HG03097 (cell line): Measurements from ENCODE around the gene KDM4C.

Experiments
- ATAC-seq: cut with Tn5 transposase; IDR thresholded peaks from one replicate; pipeline ENCODE4 v1.9.1; 2021; ENCODE audit not compliant: unreplicated experiment, low FRiP score

The KDM4C gene

GRCh38 chr9:7149258-7149657, 391.5 kb downstream of the KDM4C start:
- ATAC-seq, result no peak

DNA sequence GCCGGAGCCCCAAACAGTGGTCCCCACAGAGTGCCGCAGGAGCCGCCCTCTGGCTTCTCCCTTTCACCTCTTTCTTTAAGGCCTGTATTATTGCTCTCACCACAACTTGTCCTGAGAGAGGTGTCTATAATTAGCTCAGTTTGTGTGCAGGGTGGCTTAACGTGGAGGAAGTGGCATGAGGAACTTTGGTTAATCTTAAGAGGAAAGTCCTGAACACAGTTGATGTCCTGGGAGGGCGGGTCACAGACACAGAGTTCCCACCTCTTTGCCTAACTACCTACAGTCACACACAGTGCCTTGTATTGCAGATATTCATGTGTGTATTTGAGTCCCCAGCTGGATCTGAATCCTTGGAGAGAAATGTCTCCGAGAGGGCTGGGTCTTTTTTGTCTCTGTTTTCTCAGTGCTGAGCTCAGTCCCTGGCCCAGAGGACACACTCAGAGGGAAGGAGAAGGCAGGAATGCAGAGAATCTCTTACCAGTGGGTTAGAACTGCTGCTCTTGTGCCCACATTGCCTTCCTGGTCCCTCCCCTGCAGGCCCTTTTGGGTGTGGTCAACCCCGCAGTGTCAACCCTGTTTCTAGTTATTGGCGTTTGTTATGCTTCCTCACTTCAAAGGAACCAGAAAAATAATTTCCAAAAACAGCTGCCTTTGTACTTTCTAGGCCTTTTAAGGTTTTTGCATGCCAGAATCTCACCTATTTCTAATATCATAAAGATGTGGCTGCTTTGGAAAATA, 392.5 kb downstream of the KDM4C start:
- ATAC-seq, result peak; percentile 76

- ATAC-seq, result no peak
Observed at GRCh38 chr9:7153134-7153533, 395.4 kb downstream of the KDM4C start.

GRCh38 chr9:7153566-7153965, 395.8 kb downstream of the KDM4C start:
- ATAC-seq, result no peak

GRCh38 chr9:7154003-7154619, 396.3 kb downstream of the KDM4C start:
- ATAC-seq, result no peak

GRCh38 chr9:7154650-7155049, 396.9 kb downstream of the KDM4C start:
- ATAC-seq, result no peak

DNA sequence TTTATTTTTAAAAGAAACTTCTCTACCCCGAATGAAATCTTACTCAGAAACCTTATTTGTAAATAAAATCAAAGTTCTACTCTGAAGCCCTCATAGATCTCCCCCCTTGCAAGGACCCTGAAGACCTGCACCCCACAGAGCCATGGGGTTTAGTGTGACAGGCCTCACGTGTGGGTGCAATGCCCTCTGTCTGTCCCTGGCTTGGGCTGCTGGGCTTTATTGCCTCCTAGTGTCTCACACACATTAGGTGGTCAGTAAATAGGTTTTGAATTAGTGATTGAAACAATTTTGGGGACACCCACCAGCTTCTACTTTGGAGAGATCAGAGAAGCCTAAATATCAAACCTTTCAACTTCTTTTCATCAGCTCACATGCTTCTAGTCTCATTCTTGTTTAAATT, 403.7 kb downstream of the KDM4C start:
- no peak for ATAC-seq

GRCh38 chr9:7163932-7164331, 406.2 kb downstream of the KDM4C start:
- no peak for ATAC-seq

GRCh38 chr9:7164440-7165330, 406.9 kb downstream of the KDM4C start:
- no peak for ATAC-seq

DNA sequence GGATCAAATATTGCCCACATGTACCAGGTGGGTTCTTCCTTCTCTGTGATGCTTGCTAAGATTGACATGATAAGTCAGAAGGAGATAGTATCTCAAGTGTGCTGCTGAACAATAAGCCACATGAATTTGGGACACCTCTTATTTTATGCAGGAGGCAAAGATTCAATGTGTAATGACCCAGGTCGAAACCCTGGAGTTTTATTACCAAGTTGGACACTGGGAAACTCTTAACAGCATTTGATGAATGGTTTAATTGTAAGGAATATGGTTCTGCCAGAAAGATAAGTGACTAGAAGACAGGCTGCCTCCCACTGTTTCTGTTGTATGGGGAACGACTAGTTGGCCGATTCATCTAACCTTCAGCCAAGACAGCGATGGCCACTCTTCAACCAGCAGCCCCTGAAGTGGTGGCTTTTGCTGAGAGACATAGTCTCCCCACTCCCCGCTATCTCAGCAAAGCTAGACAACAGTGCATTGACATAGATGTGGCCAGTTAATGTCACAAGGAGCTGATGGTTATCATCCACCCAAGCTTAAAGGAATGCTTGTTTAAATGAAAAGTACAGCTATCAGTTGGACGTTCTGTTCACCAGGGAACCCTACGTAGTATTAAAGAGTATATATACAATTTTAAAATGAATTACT, 407.7 kb downstream of the KDM4C start:
- no peak for ATAC-seq

DNA sequence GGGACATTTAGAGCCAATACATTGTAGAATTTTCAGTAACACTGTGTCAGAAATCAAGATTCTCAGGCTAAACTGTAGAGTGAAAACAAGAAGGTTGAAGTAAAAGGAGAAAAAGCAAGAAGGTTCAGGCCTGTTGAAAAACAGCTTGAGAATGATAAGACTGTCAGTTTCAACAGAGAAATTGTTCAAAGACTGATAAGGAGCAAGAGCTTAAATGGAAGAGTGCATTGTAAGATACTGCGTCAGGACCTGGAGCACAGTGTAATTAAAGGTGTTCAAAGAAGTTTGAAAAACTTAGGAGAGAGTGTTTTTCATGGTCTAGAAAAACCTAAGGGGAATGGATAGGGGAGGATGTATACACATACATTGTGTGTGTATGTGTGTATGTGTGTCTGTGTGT, 408.3 kb downstream of the KDM4C start:
- no peak for ATAC-seq

DNA sequence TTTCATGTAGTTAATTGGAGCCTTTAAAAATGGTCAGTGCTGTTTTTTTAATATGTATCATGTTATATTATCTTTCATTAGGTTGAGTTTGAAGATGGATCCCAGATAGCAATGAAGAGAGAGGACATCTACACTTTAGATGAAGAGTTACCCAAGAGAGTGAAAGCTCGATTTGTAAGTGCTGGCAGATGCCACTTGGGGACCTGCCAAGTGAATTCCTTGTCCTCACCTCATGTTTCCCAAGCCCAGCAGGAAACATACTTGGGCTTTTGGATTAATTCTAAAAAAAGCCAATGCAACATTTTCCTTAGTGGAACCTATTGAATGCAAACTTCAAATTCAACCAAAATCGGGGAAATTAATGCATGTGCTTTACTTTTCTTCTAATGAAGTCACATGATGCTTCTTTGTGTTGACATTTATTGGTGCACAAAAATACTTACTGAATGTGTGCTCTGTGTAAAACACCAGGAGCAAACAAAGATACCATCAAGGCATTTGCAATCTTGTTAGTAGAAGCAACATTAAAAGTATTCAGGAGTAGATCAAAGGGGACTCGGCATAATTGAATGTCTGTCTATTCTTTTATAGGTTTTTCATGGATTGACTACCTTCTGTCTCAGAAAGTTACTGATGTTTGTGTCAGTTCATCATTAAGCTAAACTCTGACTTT, 412.1 kb downstream of the KDM4C start:
- ATAC-seq, result no peak

DNA sequence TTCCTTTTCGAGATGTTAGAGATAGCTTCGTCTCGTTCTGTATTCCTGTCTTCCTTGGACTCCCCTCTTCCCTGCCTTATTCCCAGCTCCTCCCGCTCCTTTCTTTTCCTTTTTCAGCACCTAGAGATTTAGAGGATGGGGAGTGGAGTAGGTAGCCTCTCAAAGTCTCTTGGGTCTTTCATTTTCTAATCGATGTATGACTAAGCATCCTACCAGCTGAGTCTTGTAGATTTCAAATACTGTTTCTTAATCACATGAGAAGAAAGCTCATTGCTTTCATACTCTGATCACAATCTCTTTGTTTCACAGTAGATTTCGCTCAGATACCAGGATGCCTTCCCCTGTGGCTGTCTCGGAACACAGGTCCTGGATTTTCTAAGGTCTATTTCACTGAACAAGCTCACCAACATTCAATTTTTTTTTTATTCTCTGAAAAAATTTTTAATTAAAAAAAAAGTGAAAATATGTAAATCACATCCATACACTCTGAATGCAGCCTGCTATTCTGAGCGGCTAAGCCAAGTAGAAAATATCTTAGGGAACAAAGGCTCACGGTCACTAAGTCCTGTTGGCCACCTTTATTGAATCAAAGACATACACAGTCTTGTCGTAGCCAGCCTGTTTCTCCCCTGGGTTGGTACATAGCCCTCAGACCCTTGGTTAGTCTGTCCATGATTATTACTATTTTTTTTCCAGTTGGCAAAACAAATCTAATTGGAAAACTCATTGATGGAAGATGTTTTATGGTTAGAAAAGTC, 413.8 kb downstream of the KDM4C start:
- ATAC-seq, result no peak

GRCh38 chr9:7172154-7173115, 414.7 kb downstream of the KDM4C start:
- ATAC-seq, result no peak

GRCh38 chr9:7173139-7173538, 415.4 kb downstream of the KDM4C start:
- no peak for ATAC-seq

DNA sequence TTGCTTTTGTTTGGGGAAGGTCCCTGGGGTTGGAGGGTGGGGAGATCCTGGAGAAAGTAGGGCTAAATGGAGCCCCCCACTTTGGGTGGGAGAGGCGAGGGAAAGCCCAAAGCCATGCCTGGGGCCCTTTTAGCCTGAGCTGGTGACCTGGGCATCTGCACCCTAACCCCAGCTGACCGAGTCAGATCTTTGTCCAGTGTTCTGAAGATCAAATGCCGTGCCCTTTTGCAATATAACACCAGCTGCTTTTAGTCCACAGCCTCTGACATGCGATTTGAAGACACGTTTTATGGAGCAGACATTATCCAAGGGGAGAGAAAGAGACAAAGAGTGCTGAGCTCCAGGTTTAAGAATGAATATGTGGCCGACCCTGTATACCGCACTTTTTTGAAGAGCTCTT, 416.5 kb downstream of the KDM4C start:
- ATAC-seq, result no peak

GRCh38 chr9:7174884-7175283, 417.1 kb downstream of the KDM4C start:
- ATAC-seq, result no peak

DNA sequence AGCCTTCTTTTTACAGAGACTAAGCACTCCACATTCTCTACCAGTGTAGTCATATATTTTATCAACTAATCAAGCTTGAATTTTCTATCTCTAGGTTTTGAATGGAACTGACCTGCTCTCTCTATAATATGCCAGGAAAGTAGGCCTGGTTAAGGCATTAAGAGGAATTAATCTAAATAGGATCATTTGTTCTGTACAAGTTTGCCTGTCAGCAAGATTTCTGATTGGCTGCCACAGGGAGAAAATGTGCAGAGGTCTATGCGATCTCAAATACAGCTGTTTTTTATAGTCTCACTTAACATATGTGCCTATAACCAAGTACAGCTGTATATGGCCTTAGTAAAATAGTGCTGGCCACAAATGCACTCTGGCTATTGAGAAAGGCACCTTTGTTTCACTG, 418.8 kb downstream of the KDM4C start:
- no peak for ATAC-seq

- no peak for ATAC-seq
Observed at GRCh38 chr9:7177383-7177782, 419.6 kb downstream of the KDM4C start.
